Heart left ventricle (tissue), 13 donors: ENCODE measurements around the gene ZNF823.

Experiments
- CTCF ChIP-seq, 12 donors: fragments of 200-600 bp; sonication (generic) in 4 of 12; IDR thresholded peaks; one replicate each; pipeline versions ENCODE4 v1.5.0 to v1.8.0; 2018 to 2022; ENCODE audit warnings: antibody characterized with exemption in 12 of 12, mild to moderate bottlenecking in 5 of 12
- POLR2A ChIP-seq, 2 donors: fragments of 450-650 bp; IDR thresholded peaks; one replicate each; pipeline ENCODE4 v1.6.1; 2017; ENCODE audit warnings: antibody characterized with exemption in 2 of 2, mild to moderate bottlenecking in 2 of 2, moderate library complexity in 2 of 2
- donor health status: ischemic (EF 13 %, LVEDD 7.1; RV severe dilation, severe dysfunction).
- donor health status: DM: no; HTN: yes; CAD: no.
- donor health status: DM: no; HTN: no; CAD: no.
- donor health status: ischemic (EF 25% LVEDD 6.9; RV normal size, moderate dysfunction).
- donor health status: ischemic (EF 25% LVEDD 5.7; RV mildly dilated, moderate dysfunction).
- donor health status: ischemic (EF 35%, LVEDD 5.7; RV mildly dilated, moderate dysfunction).
- donor health status: nonischemic (EF 11% LVEDD 7.7; RV severe dilation, severe dysfunction).
- donor health status: DM: yes; HTN: yes; CAD: no.
- donor health status: PGD.
- donor health status: ischemic (EF 29% LVEDD 5.4; RV normal size, mild dysfunction).
- donor health status: nonischemic (EF 23%, LVEDD 6.1; RV moderate dilation, normal function).

- TF ChIP-seq CTCF (IDR thresholded peaks at IDR 0.05) (no peak), POLR2A (IDR thresholded peaks at IDR 0.05) (no peak)
Observed at GRCh38 chr19:11692127-11692790, 46.5 kb downstream of the ZNF823 start.
